Astrocyte of the spinal cord (primary cell): ENCODE measurements around the gene LRSAM1.

ENCODE experiments used
- DNase-seq: peaks from one replicate; pipeline ENCODE4 v3.0.0; 2011; ENCODE audit warnings: low read depth, low spot score
- H3K4me3 ChIP-seq: 2 replicates; pipeline ENCODE4 v1.5.1; 2011; ENCODE audit warnings: low read depth, mild to moderate bottlenecking, low read length, moderate library complexity
- CTCF ChIP-seq: IDR thresholded peaks from 2 replicates; pipeline ENCODE4 v1.5.1; 2012; ENCODE audit warnings: low read depth, mild to moderate bottlenecking, low read length, inconsistent platforms
- in situ Hi-C: cut with HindIII; loops from 2 replicates; pipeline ENCODE4 v1.10.0; 2017; ENCODE audit warnings: low sequenced_read_pairs

LRSAM1 gene

GRCh38 chr9:127509261-127509954, 58.1 kb downstream of the LRSAM1 start:
- TF ChIP-seq CTCF: no peak

GRCh38 chr9:127509955-127510299, 58.6 kb downstream of the LRSAM1 start:
- H3K4me3 ChIP-seq: no peak overlapping the region
- DNase-seq: no peak
- in situ Hi-C loops: no loop called here
- TF ChIP-seq CTCF: no peak

More at GRCh38 chr9:127509261-127509954, 58.1 kb downstream of the LRSAM1 start:
- in situ Hi-C loops: no loop called here
- no peak for DNase-seq
- H3K4me3 ChIP-seq: no peak overlapping the region

GRCh38 chr9:127514468-127514867, 63.2 kb downstream of the LRSAM1 start:
- in situ Hi-C loops: no loop called here
- no peak for TF ChIP-seq CTCF
- no peak overlapping the region for H3K4me3 ChIP-seq
- DNase-seq: no peak

GRCh38 chr9:127516835-127517607, 65.7 kb downstream of the LRSAM1 start:
- H3K4me3 ChIP-seq: no peak overlapping the region
- no peak for DNase-seq
- in situ Hi-C loops: no loop called here
- TF ChIP-seq CTCF: no peak

GRCh38 chr9:127517620-127518019, 66.3 kb downstream of the LRSAM1 start:
- TF ChIP-seq CTCF: no peak
- H3K4me3 ChIP-seq: no peak overlapping the region
- in situ Hi-C loops: no loop called here
- no peak for DNase-seq

- no peak overlapping the region for H3K4me3 ChIP-seq
- no peak for TF ChIP-seq CTCF
- no peak for DNase-seq
- in situ Hi-C loops: no loop called here
Observed at GRCh38 chr9:127518091-127518856, 67.0 kb downstream of the LRSAM1 start.
